ENCODE measurements around the gene GCC2.

DNA sequence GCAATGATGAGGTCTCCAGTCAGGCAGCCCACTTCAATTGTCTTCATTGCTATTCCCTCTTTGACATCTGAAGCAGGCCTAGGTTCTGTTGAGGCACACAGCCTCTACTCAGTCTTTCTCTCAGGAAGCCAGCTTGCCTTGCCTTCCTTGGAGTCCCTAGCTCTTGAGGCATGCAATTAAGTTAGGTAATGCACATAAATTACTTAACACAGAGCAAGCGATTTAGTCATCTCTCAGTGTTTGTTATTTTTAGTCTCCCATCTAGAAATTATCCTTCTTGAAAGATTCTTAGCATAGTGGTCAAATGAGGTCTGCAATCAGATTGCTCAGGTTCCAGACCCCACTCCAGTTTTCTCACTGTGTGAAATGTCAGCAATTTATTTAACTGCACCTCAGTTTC, 39.2 kb upstream of the GCC2 start:
- TF ChIP-seq, protein P1, sequence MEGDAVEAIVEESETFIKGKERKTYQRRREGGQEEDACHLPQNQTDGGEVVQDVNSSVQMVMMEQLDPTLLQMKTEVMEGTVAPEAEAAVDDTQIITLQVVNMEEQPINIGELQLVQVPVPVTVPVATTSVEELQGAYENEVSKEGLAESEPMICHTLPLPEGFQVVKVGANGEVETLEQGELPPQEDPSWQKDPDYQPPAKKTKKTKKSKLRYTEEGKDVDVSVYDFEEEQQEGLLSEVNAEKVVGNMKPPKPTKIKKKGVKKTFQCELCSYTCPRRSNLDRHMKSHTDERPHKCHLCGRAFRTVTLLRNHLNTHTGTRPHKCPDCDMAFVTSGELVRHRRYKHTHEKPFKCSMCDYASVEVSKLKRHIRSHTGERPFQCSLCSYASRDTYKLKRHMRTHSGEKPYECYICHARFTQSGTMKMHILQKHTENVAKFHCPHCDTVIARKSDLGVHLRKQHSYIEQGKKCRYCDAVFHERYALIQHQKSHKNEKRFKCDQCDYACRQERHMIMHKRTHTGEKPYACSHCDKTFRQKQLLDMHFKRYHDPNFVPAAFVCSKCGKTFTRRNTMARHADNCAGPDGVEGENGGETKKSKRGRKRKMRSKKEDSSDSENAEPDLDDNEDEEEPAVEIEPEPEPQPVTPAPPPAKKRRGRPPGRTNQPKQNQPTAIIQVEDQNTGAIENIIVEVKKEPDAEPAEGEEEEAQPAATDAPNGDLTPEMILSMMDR (conservative IDR thresholded peaks at IDR 0.05; ENCODE audit: low read length): no peak
- no peak for TF ChIP-seq EZH2phosphoT487 (IDR thresholded peaks at IDR 0.05; ENCODE audit: borderline replicate concordance)

All from Loucy (cell line).